ENCODE data around the gene RRP8. TPM values are rescaled to one million over a fixed set of nuclear protein-coding genes. Genes with fewer than 3 reads are reported as not detected.
A peak's percentile ranks its signal among the peaks of the same experiment; 100 is the strongest.

Gene RRP8
- total and polyA plus RNA-seq, 10 of the 15 experiments (the other 5 are each of a cell fraction or from before 2014, with no cell fraction given), result 4.7 to 51.2 (median 23.9) TPM

- TF ChIP-seq ZBTB40 (IDR thresholded peaks at IDR 0.05; ENCODE audit: borderline replicate concordance), result peak; percentile 61; the same call in 1 of the 2 replicates
- peak; percentile 75 for TF ChIP-seq SP1 (IDR thresholded peaks at IDR 0.05; ENCODE audit: low read depth, low read length)
- peak; percentile 68 for TF ChIP-seq CHD2 (IDR thresholded peaks at IDR 0.05; ENCODE audit: borderline replicate concordance, low read depth, low read length)
- no peak for TF ChIP-seq BRCA1 (IDR thresholded peaks at IDR 0.05; ENCODE audit: low read depth, low read length)
- TF ChIP-seq TCF12 (IDR thresholded peaks at IDR 0.05; ENCODE audit: low read depth, low read length), result peak; percentile 54
- peak; percentile 94 for TF ChIP-seq POLR2A (IDR thresholded peaks at IDR 0.05; ENCODE audit: low read depth, low read length)
- no peak for TF ChIP-seq ATF7 (IDR thresholded peaks at IDR 0.05; ENCODE audit: low read depth)
- peak; percentile 88 for TF ChIP-seq NR2C1 (IDR thresholded peaks at IDR 0.05)
- peak; percentile 91; the same call in 1 of the 2 replicates for TF ChIP-seq CBX5 (IDR thresholded peaks at IDR 0.05; ENCODE audit: low read depth)
- peak; percentile 55; the same call in 1 of the 2 replicates for TF ChIP-seq RB1 (IDR thresholded peaks at IDR 0.05; ENCODE audit: borderline replicate concordance)
- TF ChIP-seq HDAC2 (IDR thresholded peaks at IDR 0.05), result no peak
- TF ChIP-seq PML (IDR thresholded peaks at IDR 0.05; ENCODE audit: low read length), result peak; percentile 88
- TF ChIP-seq LARP7 (IDR thresholded peaks at IDR 0.05), result peak; percentile 71; the same call in 1 of the 2 replicates
- no peak; a peak in 1 of 4 replicates for TF ChIP-seq CEBPB (IDR thresholded peaks at IDR 0.05; ENCODE audit: borderline replicate concordance in 1 of 2, low read depth in 2 of 2, low read length in 2 of 2)
- no peak for TF ChIP-seq ZSCAN29 (IDR thresholded peaks at IDR 0.05)
- no peak for TF ChIP-seq FOXK2 (IDR thresholded peaks at IDR 0.05)
- no peak for TF ChIP-seq MYB (IDR thresholded peaks at IDR 0.05; ENCODE audit: borderline replicate concordance, low read depth, low read length)
- no peak for TF ChIP-seq NFXL1 (IDR thresholded peaks at IDR 0.05; ENCODE audit: borderline replicate concordance)
- no peak for TF ChIP-seq RAD51 (IDR thresholded peaks at IDR 0.05)
- no peak for TF ChIP-seq SKIL (IDR thresholded peaks at IDR 0.05; ENCODE audit: low read depth, poor library complexity, severe bottlenecking)
- TF ChIP-seq HDAC6 (IDR thresholded peaks at IDR 0.05; ENCODE audit: unreplicated experiment), result no peak
- peak; percentile 68 for TF ChIP-seq RELB (IDR thresholded peaks at IDR 0.05; ENCODE audit: low read depth)
Measured at GRCh38 chr11:6603287-6604080, at the start of gene RRP8, which contains the start of gene ILK (continued).

All from GM12878 (cell line).